ENCODE data around the gene UMOD.

DNA sequence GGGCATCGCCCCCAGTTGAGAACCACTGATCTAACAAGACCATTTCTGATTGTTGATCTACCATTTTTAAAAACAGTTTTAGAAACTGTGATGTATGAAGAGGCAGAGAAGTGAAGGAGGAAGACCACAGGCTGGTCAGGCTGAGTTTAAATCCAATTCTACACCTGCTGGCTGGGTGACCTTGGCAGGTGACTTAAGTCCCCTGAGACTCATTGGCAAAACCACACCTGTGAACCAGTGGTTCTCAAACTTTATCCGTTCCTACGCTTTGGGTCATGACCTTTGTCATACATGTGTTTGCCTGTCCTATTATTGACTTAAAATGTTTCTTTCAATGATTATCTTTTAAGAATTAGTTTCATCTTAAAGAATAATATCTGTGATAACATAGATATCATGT, 27.5 kb downstream of the UMOD start:
- no peak for TF ChIP-seq POLR2AphosphoS5 (IDR thresholded peaks at IDR 0.05; ENCODE audit: insufficient read depth, low read depth, low read length)
- TF ChIP-seq, protein P1, sequence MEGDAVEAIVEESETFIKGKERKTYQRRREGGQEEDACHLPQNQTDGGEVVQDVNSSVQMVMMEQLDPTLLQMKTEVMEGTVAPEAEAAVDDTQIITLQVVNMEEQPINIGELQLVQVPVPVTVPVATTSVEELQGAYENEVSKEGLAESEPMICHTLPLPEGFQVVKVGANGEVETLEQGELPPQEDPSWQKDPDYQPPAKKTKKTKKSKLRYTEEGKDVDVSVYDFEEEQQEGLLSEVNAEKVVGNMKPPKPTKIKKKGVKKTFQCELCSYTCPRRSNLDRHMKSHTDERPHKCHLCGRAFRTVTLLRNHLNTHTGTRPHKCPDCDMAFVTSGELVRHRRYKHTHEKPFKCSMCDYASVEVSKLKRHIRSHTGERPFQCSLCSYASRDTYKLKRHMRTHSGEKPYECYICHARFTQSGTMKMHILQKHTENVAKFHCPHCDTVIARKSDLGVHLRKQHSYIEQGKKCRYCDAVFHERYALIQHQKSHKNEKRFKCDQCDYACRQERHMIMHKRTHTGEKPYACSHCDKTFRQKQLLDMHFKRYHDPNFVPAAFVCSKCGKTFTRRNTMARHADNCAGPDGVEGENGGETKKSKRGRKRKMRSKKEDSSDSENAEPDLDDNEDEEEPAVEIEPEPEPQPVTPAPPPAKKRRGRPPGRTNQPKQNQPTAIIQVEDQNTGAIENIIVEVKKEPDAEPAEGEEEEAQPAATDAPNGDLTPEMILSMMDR (IDR thresholded peaks at IDR 0.05; ENCODE audit: extremely low read depth in 1 of 2, insufficient read depth in 1 of 2, low read depth in 1 of 2, low read length in 2 of 2): no peak
- no peak for TF ChIP-seq POLR2A (IDR thresholded peaks at IDR 0.05; ENCODE audit: low read depth, low read length)
- no peak for TF ChIP-seq JUN (IDR thresholded peaks at IDR 0.05; ENCODE audit: borderline replicate concordance, insufficient read depth, insufficient read length, low read depth)
- TF ChIP-seq MYC (IDR thresholded peaks at IDR 0.05; ENCODE audit: low read depth, low read length): no peak
- no peak for TF ChIP-seq FOS (IDR thresholded peaks at IDR 0.05; ENCODE audit: borderline replicate concordance, insufficient read depth, low read length)
